Hypothalamus (tissue), 51 donors: ENCODE measurements around the gene ST6GALNAC5.

Experiments used
- DNase-seq, 51 donors: peaks; one replicate each; lab custom pipeline; 2025; lab: John Stamatoyannopoulos, UW

The ST6GALNAC5 gene

GRCh38 chr1:77096496-77097255 lies 229.4 kb downstream of the ST6GALNAC5 start:
- no peak for DNase-seq

DNA sequence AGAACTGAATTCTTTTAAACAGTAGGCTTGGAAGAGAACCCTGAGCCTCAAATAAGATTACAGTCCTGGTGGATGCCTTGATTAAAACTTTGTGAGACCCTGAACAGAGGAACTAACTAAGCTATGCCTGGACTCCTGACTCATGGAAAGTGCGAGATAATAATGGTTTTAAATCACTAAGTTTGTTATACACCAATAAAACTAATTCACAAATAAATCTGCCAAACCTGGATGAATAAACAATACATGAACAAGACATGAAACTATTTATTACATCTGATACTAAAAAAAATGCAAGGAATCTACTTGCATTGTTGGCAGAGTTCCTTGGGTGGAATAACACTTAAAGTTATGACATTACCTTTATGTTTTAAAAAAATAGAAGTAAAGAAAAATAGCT lies 233.6 kb downstream of the ST6GALNAC5 start:
- DNase-seq = no peak

GRCh38 chr1:77103486-77103885 lies 236.2 kb downstream of the ST6GALNAC5 start:
- DNase-seq = no peak

DNA sequence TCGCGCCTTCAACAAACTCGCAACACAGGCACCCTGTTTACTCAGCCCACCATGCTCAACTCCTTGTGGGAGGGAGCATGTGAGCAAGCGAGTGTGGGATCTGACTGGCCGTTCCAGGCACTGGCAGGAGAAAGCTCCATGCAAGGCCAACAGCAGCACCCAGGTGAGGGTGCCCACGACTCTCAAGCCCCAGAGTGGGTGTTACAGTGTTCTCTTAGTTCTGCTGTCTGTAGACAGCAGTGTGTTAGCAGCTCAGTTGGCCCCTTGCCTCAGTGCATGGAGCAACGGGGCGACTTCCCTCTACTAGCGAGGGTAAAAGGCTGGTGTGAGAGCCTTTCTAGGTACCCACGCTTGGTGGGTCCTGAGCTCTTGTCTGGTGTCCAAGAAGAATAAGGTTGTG lies 237.4 kb downstream of the ST6GALNAC5 start:
- no peak for DNase-seq
